ENCODE measurements around the gene KIAA1671. TPM values are rescaled to one million over a fixed set of nuclear protein-coding genes. Genes with fewer than 3 reads are reported as not detected.
"Not testable (repeated sequence)": the region's sequence is repeated elsewhere in the genome, so short reads cannot be mapped to it uniquely, and the experiment has no call there.

Gene KIAA1671
- total RNA-seq, 4 donors from 2014 or later, result 7.5 to 26.5 (median 9.1) TPM

- no peak for TF ChIP-seq CTCF (IDR thresholded peaks at IDR 0.05)
- DNase-seq (ENCODE audit: low spot score), result no peak
Measured at GRCh38 chr22:25172153-25172552, 219.6 kb downstream of the KIAA1671 start.

DNA sequence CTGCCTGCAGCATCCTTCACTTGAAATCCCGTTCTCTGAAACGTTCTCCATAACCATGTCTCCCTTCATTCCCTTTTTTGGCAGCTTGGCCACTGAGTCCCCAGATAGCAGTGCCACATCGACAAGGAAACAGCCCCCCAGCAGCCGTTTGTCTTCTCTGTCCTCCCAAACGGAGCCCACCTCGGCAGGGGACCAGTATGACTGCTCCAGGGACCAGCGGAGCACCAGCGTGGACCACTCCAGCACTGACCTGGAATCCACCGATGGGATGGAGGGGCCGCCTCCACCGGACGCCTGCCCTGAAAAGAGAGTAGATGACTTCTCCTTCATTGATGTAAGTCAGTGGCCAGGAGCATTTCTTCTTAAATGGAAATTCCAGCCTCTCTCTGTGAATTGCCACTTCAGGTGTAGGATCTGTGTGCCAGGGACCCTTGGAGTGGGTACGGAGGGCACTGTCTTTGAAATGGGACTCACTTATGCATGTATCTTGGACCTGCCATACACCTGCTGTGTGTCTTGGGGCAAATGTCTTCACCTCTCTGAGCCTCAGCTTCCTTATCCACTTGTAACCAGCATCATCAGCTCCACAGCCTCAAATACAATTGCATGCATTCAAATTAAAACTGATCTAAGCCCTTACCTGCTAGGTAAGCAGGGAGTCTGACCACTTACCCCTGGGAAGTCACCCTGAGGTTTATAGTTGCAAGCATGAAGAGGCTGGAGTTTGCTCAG is 221.8 kb downstream of the KIAA1671 start:
- ATAC-seq (ENCODE audit: low FRiP score) (no peak), DNase-seq (ENCODE audit: low spot score) (no peak)
- TF ChIP-seq CTCF (IDR thresholded peaks at IDR 0.05), result no peak

More at GRCh38 chr22:25172153-25172552, 219.6 kb downstream of the KIAA1671 start:
- no peak for ATAC-seq (ENCODE audit: low FRiP score)

- DNase-seq (ENCODE audit: low spot score), result no peak
- no peak for ATAC-seq (ENCODE audit: low FRiP score)
- TF ChIP-seq CTCF (IDR thresholded peaks at IDR 0.05), result no peak
Measured at GRCh38 chr22:25174888-25175411, 222.4 kb downstream of the KIAA1671 start.

DNA sequence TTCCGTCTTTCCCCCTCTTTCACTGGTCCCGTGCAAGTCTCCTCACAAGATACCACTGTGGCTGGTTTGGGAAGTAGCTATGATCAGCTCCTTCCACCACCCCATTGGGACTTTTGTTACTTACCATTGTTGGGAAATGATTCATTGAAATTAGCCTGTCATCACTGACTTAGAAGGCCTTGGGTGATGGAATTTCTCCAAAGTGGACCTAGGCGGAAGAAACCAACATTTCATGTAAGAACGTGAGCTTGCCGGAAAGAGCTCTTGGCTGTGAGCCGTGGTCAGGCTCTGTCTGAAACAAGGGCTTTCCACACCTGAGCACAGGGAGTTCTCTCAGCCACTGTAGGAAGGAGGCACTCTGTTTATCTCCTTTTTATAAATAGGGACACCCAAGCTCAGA is 223.7 kb downstream of the KIAA1671 start:
- no peak for DNase-seq (ENCODE audit: low spot score)
- no peak for ATAC-seq (ENCODE audit: low FRiP score)
- no peak for TF ChIP-seq CTCF (IDR thresholded peaks at IDR 0.05)

- TF ChIP-seq CTCF (IDR thresholded peaks at IDR 0.05), result no peak
- ATAC-seq (ENCODE audit: low FRiP score), result no peak
- no peak for DNase-seq (ENCODE audit: low spot score)
Measured at GRCh38 chr22:25176799-25177198, 224.3 kb downstream of the KIAA1671 start.

DNA sequence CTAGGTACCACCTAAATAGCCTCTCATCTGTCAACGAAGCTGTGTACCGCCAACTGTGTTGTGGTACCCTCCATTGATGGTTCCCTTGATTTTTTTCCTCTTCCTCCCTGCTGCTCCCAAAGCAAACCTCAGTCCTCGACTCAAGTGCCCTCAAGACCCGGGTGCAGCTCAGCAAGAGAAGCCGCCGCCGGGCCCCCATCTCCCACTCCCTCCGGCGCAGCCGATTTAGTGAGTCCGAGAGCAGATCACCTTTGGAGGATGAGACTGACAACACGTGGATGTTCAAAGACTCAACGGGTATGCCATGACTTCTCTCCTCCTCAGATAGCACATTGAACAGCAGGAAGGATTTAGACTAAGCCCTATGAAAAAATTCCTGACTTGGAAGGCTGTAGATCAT is 224.7 kb downstream of the KIAA1671 start:
- DNase-seq (ENCODE audit: low spot score), result no peak
- ATAC-seq (ENCODE audit: low FRiP score), result no peak
- no peak for TF ChIP-seq CTCF (IDR thresholded peaks at IDR 0.05)

DNA sequence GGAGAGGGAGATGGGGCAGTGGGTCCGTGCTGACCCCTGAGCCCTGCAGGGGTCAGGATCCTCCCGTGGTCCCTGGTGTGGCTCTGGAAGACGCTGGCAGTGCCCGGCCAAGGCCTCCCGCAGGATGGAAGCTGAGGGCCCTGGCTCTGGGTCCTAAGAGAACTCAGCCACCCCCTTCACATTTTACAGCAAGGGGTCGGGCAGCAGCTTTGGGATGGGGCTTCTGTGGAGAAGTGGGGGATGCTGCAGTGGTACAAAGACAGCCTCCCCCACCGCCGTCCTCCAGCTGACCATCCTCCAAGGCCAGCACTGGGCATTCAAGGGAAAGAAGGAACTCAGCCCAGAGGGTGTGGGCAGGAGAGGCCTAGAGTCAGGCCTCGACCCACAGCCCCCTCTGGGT is 225.4 kb downstream of the KIAA1671 start:
- no peak for TF ChIP-seq CTCF (IDR thresholded peaks at IDR 0.05)
- no peak for ATAC-seq (ENCODE audit: low FRiP score)
- DNase-seq (ENCODE audit: low spot score), result no peak

DNA sequence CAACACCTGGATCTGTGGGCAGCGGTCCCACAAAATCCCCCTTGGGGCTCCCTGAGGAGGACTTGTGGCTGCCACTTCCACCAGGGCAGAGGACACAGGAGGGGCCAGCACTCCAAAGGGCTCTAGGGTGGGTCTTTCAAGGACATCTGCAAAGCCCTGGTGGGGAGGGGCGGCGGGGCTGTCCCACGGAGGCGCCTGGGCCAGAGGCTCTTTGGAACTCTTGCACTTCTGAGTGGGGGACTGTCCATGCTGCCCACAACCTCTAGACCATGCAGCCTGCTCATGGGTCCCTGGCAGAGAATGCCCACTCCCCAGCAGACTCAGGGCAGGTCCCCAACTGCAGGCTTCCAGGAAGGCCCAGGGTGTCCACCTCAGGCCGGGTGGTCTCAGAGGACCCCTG is 225.8 kb downstream of the KIAA1671 start:
- DNase-seq (ENCODE audit: low spot score); ATAC-seq (ENCODE audit: low FRiP score): not testable (repeated sequence)

- not testable (repeated sequence) for DNase-seq (ENCODE audit: low spot score)
- peak; percentile 27 for ATAC-seq (ENCODE audit: low FRiP score)
Measured at GRCh38 chr22:25178869-25179631, 226.5 kb downstream of the KIAA1671 start.
